ENCODE measurements around the gene PHF1.
A peak's percentile ranks its signal among the peaks of the same experiment; 100 is the strongest.

PHF1 gene

DNA sequence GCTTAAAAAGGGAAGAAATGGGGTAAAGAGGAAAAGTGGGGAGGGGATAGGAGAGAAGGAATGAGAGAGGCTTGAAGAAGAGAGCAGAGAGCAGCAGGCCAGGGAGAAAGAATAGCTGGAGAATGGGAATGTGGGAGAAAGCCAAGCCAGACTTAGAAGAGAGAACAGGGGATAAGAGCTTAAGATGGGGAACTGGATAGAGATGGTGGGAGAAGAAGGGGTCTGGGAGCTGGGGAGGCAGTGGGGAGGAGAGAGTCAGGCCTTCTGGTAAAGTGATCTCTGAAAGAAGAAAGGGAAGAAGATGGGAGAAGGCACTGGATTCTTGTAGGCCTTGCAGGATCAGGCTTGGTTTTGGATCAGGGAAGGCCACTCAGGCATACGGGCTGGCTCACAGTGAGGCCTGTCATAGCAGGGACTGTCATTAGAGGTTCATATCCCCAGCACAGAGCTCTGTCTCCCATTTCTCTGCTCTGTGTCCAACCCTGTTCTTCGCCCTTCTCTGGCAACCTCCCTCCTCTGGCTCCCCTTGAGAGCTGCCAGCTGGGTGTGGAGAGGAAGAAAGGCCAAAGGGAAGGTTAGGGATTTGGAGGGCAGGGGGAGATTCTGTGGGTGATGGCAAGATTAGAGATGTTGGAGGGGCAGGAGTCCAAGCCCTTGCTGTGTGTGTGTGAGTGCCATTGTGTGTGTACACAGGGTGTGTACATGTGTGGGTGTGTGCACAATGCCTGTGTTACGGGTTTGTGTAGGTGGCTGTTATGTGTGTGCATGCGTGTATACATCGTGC lies 18.3 kb downstream of the PHF1 start (continued):
- TF ChIP-seq ZNF596 (tag by site-specific recombination; IDR thresholded peaks at IDR 0.05) (no peak), ZNF341 (tag by site-specific recombination; IDR thresholded peaks at IDR 0.05; ENCODE audit: low read depth) (peak; percentile 65), REPIN1 (tag by site-specific recombination; IDR thresholded peaks at IDR 0.05; ENCODE audit: low read depth) (no peak), PRDM1 (tag by site-specific recombination; IDR thresholded peaks at IDR 0.05) (peak; percentile 94)
- TF ChIP-seq, protein P1, sequence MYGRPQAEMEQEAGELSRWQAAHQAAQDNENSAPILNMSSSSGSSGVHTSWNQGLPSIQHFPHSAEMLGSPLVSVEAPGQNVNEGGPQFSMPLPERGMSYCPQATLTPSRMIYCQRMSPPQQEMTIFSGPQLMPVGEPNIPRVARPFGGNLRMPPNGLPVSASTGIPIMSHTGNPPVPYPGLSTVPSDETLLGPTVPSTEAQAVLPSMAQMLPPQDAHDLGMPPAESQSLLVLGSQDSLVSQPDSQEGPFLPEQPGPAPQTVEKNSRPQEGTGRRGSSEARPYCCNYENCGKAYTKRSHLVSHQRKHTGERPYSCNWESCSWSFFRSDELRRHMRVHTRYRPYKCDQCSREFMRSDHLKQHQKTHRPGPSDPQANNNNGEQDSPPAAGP (tag by site-specific recombination; IDR thresholded peaks at IDR 0.05) = peak; percentile 56

DNA sequence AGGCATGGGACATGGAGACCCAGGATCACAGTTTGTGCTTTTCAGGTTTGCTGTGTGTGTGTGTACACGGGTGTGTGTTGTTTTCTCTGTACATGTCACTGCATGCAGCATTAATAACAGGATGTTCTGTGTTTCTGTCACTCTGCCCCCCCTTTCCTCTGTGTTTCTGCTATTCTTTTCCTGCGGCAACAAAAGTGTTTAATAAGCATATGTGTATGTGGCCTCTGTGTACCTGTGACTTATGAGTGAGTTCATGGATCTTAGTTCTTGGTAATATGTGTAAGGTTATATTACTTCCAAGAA lies 18.9 kb downstream of the PHF1 start:
- TF ChIP-seq, protein P2, sequence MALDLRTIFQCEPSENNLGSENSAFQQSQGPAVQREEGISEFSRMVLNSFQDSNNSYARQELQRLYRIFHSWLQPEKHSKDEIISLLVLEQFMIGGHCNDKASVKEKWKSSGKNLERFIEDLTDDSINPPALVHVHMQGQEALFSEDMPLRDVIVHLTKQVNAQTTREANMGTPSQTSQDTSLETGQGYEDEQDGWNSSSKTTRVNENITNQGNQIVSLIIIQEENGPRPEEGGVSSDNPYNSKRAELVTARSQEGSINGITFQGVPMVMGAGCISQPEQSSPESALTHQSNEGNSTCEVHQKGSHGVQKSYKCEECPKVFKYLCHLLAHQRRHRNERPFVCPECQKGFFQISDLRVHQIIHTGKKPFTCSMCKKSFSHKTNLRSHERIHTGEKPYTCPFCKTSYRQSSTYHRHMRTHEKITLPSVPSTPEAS (tag by site-specific recombination; IDR thresholded peaks at IDR 0.05) = 0 out of 2 replicates have a peak, but pooled peaks have one; percentile 4
- TF ChIP-seq, protein P3, sequence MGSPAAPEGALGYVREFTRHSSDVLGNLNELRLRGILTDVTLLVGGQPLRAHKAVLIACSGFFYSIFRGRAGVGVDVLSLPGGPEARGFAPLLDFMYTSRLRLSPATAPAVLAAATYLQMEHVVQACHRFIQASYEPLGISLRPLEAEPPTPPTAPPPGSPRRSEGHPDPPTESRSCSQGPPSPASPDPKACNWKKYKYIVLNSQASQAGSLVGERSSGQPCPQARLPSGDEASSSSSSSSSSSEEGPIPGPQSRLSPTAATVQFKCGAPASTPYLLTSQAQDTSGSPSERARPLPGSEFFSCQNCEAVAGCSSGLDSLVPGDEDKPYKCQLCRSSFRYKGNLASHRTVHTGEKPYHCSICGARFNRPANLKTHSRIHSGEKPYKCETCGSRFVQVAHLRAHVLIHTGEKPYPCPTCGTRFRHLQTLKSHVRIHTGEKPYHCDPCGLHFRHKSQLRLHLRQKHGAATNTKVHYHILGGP (tag by site-specific recombination; IDR thresholded peaks at IDR 0.05) = no peak
- ChIA-PET POLR2A (interaction anchor here (1.2 to 2.4 kb wide), 6 partner anchors 13 to 158 kb away, joined by 3 to 11 read pairs (median 6); partner anchors contain the start of genes B3GALT4, BAK1, RGL2 and RPS18), CTCF (interaction anchor here (0.7 to 1.1 kb wide), 4 partner anchors 16 to 83 kb away, joined by 3 to 4 read pairs (median 3); no protein-coding TSS in a partner anchor)
- peaks cover 16% of the 10 kb centered on the region for H3K4me1 ChIP-seq (ENCODE audit: control insufficient read depth, insufficient read depth, low read length)
- no peak overlapping the region for H3K27ac ChIP-seq (ENCODE audit: extremely low read depth, low read depth, low read length)
- H3K4me3 ChIP-seq (ENCODE audit: low read depth, low read length) = no peak overlapping the region
- no peaks in the 10 kb centered on the region for H3K36me3 ChIP-seq (ENCODE audit: control insufficient read depth in 2 of 2, insufficient read depth in 1 of 2, low read length in 2 of 2)
- no peaks in the 10 kb centered on the region for H3K9me3 ChIP-seq (ENCODE audit: control insufficient read depth, insufficient read depth, low read depth, low read length)

DNA sequence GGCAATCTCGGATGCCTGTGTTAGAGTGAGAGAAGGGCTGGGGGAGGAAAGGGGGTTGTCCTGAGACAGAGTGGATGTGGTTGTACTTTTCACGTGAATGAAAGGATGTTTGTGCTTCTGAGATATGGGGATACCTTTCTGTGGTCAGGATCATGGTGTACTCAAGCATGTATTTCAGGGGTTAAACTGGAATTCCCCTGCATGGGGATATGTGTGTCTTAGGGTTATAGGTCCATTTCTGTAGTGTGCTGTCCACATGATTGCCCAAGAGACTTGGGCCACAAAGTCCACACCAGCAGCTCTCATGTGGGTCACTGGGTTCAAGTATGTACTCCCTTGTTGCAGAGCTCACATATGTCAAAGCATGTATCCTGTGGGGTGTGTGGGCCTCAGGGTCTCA lies 19.5 kb downstream of the PHF1 start:
- Histone ChIP-seq H3K4me3 (ENCODE audit: low read depth, low read length) (no peak overlapping the region), H3K9me3 (ENCODE audit: control insufficient read depth, insufficient read depth, low read depth, low read length) (no peaks in the 10 kb centered on the region), H3K27ac (ENCODE audit: extremely low read depth, low read depth, low read length) (no peak overlapping the region), H3K4me1 (ENCODE audit: control insufficient read depth, insufficient read depth, low read length) (peaks cover 10% of the 10 kb centered on the region), H3K36me3 (ENCODE audit: control insufficient read depth in 2 of 2, insufficient read depth in 1 of 2, low read length in 2 of 2) (peaks cover 3% of the 10 kb centered on the region in 2 experiments; a peak in 1 of 3 replicates)
- ChIA-PET CTCF (interaction anchor here (0.7 to 2.7 kb wide), 6 partner anchors 8 to 151 kb away, joined by 3 to 13 read pairs (median 4); partner anchors contain the start of genes BAK1, CUTA and SYNGAP1), POLR2A (interaction anchor here (1.0 to 2.4 kb wide), 15 partner anchors 10 to 458 kb away, joined by 3 to 20 read pairs (median 5); partner anchors contain the start of genes B3GALT4, BAK1, CUTA and RGL2)
- TF ChIP-seq, protein P4, sequence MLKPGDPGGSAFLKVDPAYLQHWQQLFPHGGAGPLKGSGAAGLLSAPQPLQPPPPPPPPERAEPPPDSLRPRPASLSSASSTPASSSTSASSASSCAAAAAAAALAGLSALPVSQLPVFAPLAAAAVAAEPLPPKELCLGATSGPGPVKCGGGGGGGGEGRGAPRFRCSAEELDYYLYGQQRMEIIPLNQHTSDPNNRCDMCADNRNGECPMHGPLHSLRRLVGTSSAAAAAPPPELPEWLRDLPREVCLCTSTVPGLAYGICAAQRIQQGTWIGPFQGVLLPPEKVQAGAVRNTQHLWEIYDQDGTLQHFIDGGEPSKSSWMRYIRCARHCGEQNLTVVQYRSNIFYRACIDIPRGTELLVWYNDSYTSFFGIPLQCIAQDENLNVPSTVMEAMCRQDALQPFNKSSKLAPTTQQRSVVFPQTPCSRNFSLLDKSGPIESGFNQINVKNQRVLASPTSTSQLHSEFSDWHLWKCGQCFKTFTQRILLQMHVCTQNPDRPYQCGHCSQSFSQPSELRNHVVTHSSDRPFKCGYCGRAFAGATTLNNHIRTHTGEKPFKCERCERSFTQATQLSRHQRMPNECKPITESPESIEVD (tag by site-specific recombination; IDR thresholded peaks at IDR 0.05) = no peak
- TF ChIP-seq ZNF561 (tag by site-specific recombination; IDR thresholded peaks at IDR 0.05; ENCODE audit: borderline replicate concordance) (no peak), ZNF335 (tag by site-specific recombination; conservative IDR thresholded peaks at IDR 0.05) (peak; percentile 41), ZNF404 (tag by site-specific recombination; IDR thresholded peaks at IDR 0.05) (no peak), ZNF548 (tag by site-specific recombination; IDR thresholded peaks at IDR 0.05) (no peak), ZNF341 (tag by site-specific recombination; IDR thresholded peaks at IDR 0.05; ENCODE audit: low read depth) (no peak), ZNF23 (tag by site-specific recombination; IDR thresholded peaks at IDR 0.05; ENCODE audit: borderline replicate concordance) (no peak)
